HepG2 (cell line): ENCODE results near the gene KIF22. TPM values are rescaled to one million over a fixed set of nuclear protein-coding genes. Genes with fewer than 3 reads are reported as not detected.

Experiments used
- CHD2 ChIP-seq: IDR thresholded peaks from 2 replicates; pipeline ENCODE4 v1.6.1; 2011; ENCODE audit warnings: low read depth, low read length, improper control_type of control experiment
- DDIT3 ChIP-seq: sonication (generic); formaldehyde crosslinking; IDR thresholded peaks from 2 replicates; pipeline ENCODE4 v1.4.0; 2020; ENCODE audit warnings: mild to moderate bottlenecking, missing genetic modification reagents
- FOXJ3 ChIP-seq: sonication (generic); formaldehyde crosslinking; IDR thresholded peaks from 2 replicates; pipeline ENCODE4 v1.4.0; 2020; ENCODE audit warnings: missing genetic modification reagents, mild to moderate bottlenecking, borderline replicate concordance
- FOXK1 ChIP-seq: sonication (generic); formaldehyde crosslinking; IDR thresholded peaks from 2 replicates; pipeline ENCODE4 v1.4.0; 2020; ENCODE audit warnings: low read depth, missing genetic modification reagents, borderline replicate concordance
- GMEB2 ChIP-seq: IDR thresholded peaks from 2 replicates; pipeline ENCODE4 v1.6.1; 2016; ENCODE audit warnings: missing biosample characterization, missing genetic modification reagents, low read depth
- HMGXB4 ChIP-seq, 2 experiments: sonication (generic) in 1 of 2; formaldehyde crosslinking in 1 of 2; IDR thresholded peaks; 2 replicates each; pipeline versions ENCODE4 v1.4.0 to v1.6.1; 2018 to 2020; ENCODE audit warnings: missing genetic modification reagents in 2 of 2, borderline replicate concordance in 1 of 2, low read depth in 1 of 2, mild to moderate bottlenecking in 1 of 2, missing biosample characterization in 1 of 2
- HNF4A ChIP-seq: sonication (generic); formaldehyde crosslinking; IDR thresholded peaks from 2 replicates; pipeline ENCODE4 v1.4.0; 2020; ENCODE audit warnings: missing genetic modification reagents
- KDM5B ChIP-seq: sonication (generic); formaldehyde crosslinking; IDR thresholded peaks from 2 replicates; pipeline ENCODE4 v1.4.0; 2020; ENCODE audit warnings: missing genetic modification reagents, mild to moderate bottlenecking, borderline replicate concordance
- KLF12 ChIP-seq: sonication (generic); formaldehyde crosslinking; IDR thresholded peaks from 2 replicates; pipeline ENCODE4 v1.4.0; 2020; ENCODE audit warnings: missing genetic modification reagents, borderline replicate concordance
- MTERF4 ChIP-seq: sonication (generic); formaldehyde crosslinking; IDR thresholded peaks from 2 replicates; pipeline ENCODE4 v1.8.0; 2023; ENCODE audit warnings: mild to moderate bottlenecking, missing genetic modification reagents
- MXI1 ChIP-seq: IDR thresholded peaks from 3 replicates; pipeline ENCODE4 v1.6.1; 2012; ENCODE audit warnings: low read depth, low read length, inconsistent platforms, borderline replicate concordance
- TAF15 ChIP-seq: fragments of 200-400 bp; formaldehyde crosslinking; IDR thresholded peaks from one replicate; pipeline ENCODE4 v1.6.1; 2018; ENCODE audit warnings: mild to moderate bottlenecking, low read depth, low read length; ENCODE audit not compliant: poor library complexity, severe bottlenecking
- U2AF2 ChIP-seq: fragments of 200-400 bp; formaldehyde crosslinking; IDR thresholded peaks from 2 replicates; pipeline ENCODE4 v1.6.1; 2017; ENCODE audit warnings: low read depth, mild to moderate bottlenecking, low read length
- ZNF660 ChIP-seq: sonication (generic); formaldehyde crosslinking; IDR thresholded peaks from 2 replicates; pipeline ENCODE4 v1.5.1; 2020; ENCODE audit warnings: mild to moderate bottlenecking, low read depth, missing genetic modification reagents, borderline replicate concordance
- ZNF776 ChIP-seq: sonication (generic); formaldehyde crosslinking; IDR thresholded peaks from 2 replicates; pipeline ENCODE4 v1.4.0; 2020; ENCODE audit warnings: mild to moderate bottlenecking, missing genetic modification reagents
- polyA plus RNA-seq, 8 experiments: library from polyadenylated mRNA; depleted of rRNA in 3 of 8; stranded (reverse) in 7 of 8; unstranded in 1 of 8; fragments of >200 nt; fragmentation: Illumina TruSeq in 4 of 8; extraction: Trizol in 4 of 8; gene quantifications; 2 replicates each; pipeline versions ENCODE4 v1.2.1 to v1.2.3, GENCODE V29; 2011 to 2016; ENCODE audit warnings: low read depth in 4 of 8, missing spikeins in 1 of 8, mixed read lengths in 1 of 8; ENCODE audit not compliant: insufficient read depth in 1 of 8
- total RNA-seq, 5 experiments: library from RNA; depleted of rRNA; stranded (reverse); fragments of >200 nt; fragmentation: Illumina TruSeq; extraction: Trizol; gene quantifications; 2 replicates each; pipeline ENCODE4 v1.2.3, GENCODE V29; 2016; ENCODE audit warnings: low read depth in 1 of 5
- TF ChIP-seq, protein P1 (sequence below): sonication (generic); formaldehyde crosslinking; IDR thresholded peaks from 2 replicates; pipeline ENCODE4 v1.9.0; 2021; ENCODE audit warnings: missing genetic modification reagents, mild to moderate bottlenecking, borderline replicate concordance
- TF ChIP-seq, protein P2 (sequence below): sonication (generic); formaldehyde crosslinking; IDR thresholded peaks from 2 replicates; pipeline ENCODE4 v1.8.0; 2022; ENCODE audit warnings: mild to moderate bottlenecking, missing genetic modification reagents, borderline replicate concordance
- TF ChIP-seq, protein P3 (sequence below): IDR thresholded peaks from 2 replicates; pipeline ENCODE4 v1.6.1; 2016

Gene KIF22
- total and polyA plus RNA-seq, 2 of the 13 experiments (the other 11 are each of a cell fraction or from before 2014, with no cell fraction given): 95.8 to 118 TPM

DNA sequence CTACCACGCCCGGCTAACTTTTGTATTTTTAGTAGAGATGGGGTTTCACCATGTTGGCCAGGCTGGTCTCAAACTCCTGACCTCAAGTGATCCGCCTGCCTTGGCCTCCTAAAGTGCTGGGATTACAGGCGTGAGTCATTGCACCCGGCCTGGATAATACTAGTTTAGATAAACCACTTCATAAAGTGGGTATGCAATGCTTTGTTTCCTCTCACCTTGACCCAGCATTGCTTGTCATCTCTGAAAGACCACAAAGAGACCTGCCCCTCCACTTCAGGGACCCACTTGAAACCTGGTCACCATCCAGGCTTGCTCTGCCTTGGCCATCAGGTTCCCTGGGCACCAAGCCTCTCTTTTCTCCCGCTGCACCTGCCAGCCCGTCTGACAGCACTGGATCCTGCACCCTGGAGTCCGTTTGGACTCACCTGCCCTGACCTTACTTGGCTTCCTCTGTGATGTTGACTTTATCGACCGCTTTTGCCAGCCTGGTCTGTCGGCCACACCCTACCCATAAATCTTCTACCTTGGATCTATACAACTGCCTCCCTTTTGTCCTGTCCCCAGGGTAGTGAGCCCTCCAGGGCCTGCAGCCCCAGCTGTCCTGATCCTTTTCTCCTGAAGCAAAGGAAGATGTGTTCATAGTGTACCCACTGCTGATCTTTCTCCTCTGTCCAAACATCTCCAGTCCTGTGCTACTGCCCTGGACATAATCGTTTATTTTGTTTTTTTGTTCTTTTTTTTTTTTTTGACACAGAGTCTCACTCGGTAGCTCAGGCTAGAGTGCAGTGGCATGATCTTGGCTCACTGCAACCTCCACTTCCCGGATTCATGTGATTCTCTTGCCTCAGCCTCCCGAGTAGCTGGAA lies 25.2 kb upstream of the KIF22 start (continued):
- peak in 1 of 2 experiments; percentile 66; a peak in 2 of 4 replicates for TF ChIP-seq HMGXB4 (CRISPR knock-in tag; IDR thresholded peaks at IDR 0.05; ENCODE audit: borderline replicate concordance in 1 of 2, low read depth in 1 of 2)
- TF ChIP-seq GMEB2: no peak
- TF ChIP-seq MXI1: peak; percentile 46; the same call in 1 of the 3 replicates
- TF ChIP-seq MTERF4 (CRISPR knock-in tag): 0 out of 2 replicates have a peak, but pooled peaks have one; percentile 10
- TF ChIP-seq, protein P1, sequence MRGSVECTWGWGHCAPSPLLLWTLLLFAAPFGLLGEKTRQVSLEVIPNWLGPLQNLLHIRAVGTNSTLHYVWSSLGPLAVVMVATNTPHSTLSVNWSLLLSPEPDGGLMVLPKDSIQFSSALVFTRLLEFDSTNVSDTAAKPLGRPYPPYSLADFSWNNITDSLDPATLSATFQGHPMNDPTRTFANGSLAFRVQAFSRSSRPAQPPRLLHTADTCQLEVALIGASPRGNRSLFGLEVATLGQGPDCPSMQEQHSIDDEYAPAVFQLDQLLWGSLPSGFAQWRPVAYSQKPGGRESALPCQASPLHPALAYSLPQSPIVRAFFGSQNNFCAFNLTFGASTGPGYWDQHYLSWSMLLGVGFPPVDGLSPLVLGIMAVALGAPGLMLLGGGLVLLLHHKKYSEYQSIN (CRISPR knock-in tag): 0 out of 2 replicates have a peak, but pooled peaks have one; percentile 51
- TF ChIP-seq CHD2: no peak
- no peak for TF ChIP-seq TAF15
- no peak; the same call in 1 of the 2 replicates for TF ChIP-seq ZNF776 (CRISPR knock-in tag)
- TF ChIP-seq U2AF2: no peak
- no peak for TF ChIP-seq ZNF660 (CRISPR knock-in tag)
- no peak; the same call in 1 of the 2 replicates for TF ChIP-seq FOXK1 (CRISPR knock-in tag)
- TF ChIP-seq HNF4A (CRISPR knock-in tag): peak; percentile 98
- TF ChIP-seq DDIT3 (CRISPR knock-in tag): no peak
- TF ChIP-seq FOXJ3 (CRISPR knock-in tag): peak; percentile 95
- TF ChIP-seq, protein P2, sequence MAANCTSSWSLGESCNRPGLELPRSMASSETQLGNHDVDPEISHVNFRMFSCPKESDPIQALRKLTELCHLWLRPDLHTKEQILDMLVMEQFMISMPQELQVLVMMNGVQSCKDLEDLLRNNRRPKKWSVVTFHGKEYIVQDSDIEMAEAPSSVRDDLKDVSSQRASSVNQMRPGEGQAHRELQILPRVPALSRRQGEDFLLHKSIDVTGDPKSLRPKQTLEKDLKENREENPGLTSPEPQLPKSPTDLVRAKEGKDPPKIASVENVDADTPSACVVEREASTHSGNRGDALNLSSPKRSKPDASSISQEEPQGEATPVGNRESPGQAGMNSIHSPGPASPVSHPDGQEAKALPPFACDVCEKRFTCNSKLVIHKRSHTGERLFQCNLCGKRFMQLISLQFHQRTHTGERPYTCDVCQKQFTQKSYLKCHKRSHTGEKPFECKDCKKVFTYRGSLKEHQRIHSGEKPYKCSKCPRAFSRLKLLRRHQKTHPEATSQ: peak; percentile 19; the same call in 1 of the 2 replicates
- TF ChIP-seq KLF12 (CRISPR knock-in tag): peak; percentile 100
- peak; percentile 95 for TF ChIP-seq KDM5B
- TF ChIP-seq, protein P3, sequence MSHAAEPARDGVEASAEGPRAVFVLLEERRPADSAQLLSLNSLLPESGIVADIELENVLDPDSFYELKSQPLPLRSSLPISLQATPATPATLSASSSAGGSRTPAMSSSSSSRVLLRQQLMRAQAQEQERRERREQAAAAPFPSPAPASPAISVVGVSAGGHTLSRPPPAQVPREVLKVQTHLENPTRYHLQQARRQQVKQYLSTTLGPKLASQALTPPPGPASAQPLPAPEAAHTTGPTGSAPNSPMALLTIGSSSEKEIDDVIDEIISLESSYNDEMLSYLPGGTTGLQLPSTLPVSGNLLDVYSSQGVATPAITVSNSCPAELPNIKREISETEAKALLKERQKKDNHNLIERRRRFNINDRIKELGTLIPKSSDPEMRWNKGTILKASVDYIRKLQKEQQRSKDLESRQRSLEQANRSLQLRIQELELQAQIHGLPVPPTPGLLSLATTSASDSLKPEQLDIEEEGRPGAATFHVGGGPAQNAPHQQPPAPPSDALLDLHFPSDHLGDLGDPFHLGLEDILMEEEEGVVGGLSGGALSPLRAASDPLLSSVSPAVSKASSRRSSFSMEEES (CRISPR knock-in tag): peak; percentile 81
